Vagina (tissue), 2 donors: ENCODE measurements around the gene F3.

Experiments used
- CTCF ChIP-seq, 3 experiments: fragments of 450-650 bp in 2 of 3; fragments of 200-600 bp in 1 of 3; sonication (generic) in 1 of 3; IDR thresholded peaks; one replicate each; pipeline ENCODE4 v1.5.1; 2017 to 2019; ENCODE audit warnings: antibody characterized with exemption in 3 of 3, mild to moderate bottlenecking in 2 of 3, moderate library complexity in 2 of 3
- POLR2A ChIP-seq, 2 donors: fragments of 450-650 bp; IDR thresholded peaks; one replicate each; pipeline ENCODE4 v1.6.1; 2017; ENCODE audit warnings: antibody characterized with exemption in 2 of 2, mild to moderate bottlenecking in 2 of 2, moderate library complexity in 2 of 2
- POLR2AphosphoS5 ChIP-seq, 2 donors: sonication (generic); formaldehyde crosslinking; IDR thresholded peaks; one replicate each; pipeline ENCODE4 v1.9.0; 2017; ENCODE audit warnings: antibody characterized with exemption in 2 of 2, mild to moderate bottlenecking in 2 of 2, low read depth in 1 of 2; ENCODE audit not compliant: insufficient read depth in 1 of 2

GRCh38 chr1:94535879-94536278, 5.7 kb downstream of the F3 start:
- no peak for TF ChIP-seq CTCF (IDR thresholded peaks at IDR 0.05)
- TF ChIP-seq POLR2A (IDR thresholded peaks at IDR 0.05), result no peak
- TF ChIP-seq POLR2AphosphoS5 (IDR thresholded peaks at IDR 0.05; ENCODE audit: insufficient read depth in 1 of 2, low read depth in 1 of 2), result no peak
